Activated CD4-positive, CD25-positive, alpha-beta regulatory T cell treated with anti-CD3 and anti-CD28 coated beads, Interleukin-2, amount 50 U/mL, for 72 hours (primary cell): ENCODE results near the gene DCAF4.

ENCODE experiments used
- DNase-seq: peaks from one replicate; pipeline ENCODE4 v3.0.0; 2021

The DCAF4 gene

GRCh38 chr14:72898448-72898847 lies 27.8 kb upstream of the DCAF4 start:
- DNase-seq: no peak

- DNase-seq: no peak
Observed at GRCh38 chr14:72901361-72901760, 24.9 kb upstream of the DCAF4 start.

GRCh38 chr14:72902801-72903530 lies 23.3 kb upstream of the DCAF4 start:
- no peak for DNase-seq

GRCh38 chr14:72903716-72904115 lies 22.5 kb upstream of the DCAF4 start:
- DNase-seq: no peak

GRCh38 chr14:72904218-72904617 lies 22.0 kb upstream of the DCAF4 start:
- no peak for DNase-seq

- DNase-seq: no peak
Observed at GRCh38 chr14:72904840-72905561, 21.3 kb upstream of the DCAF4 start.

- DNase-seq: no peak
Observed at GRCh38 chr14:72906316-72906715, 19.9 kb upstream of the DCAF4 start.

GRCh38 chr14:72906879-72907278 lies 19.4 kb upstream of the DCAF4 start:
- no peak for DNase-seq

GRCh38 chr14:72907886-72908285 lies 18.4 kb upstream of the DCAF4 start:
- no peak for DNase-seq

- DNase-seq: no peak
Observed at GRCh38 chr14:72909163-72909562, 17.1 kb upstream of the DCAF4 start.

GRCh38 chr14:72913809-72914208 lies 12.5 kb upstream of the DCAF4 start:
- no peak for DNase-seq

- DNase-seq: no peak
Observed at GRCh38 chr14:72916174-72916573, 10.1 kb upstream of the DCAF4 start.

- no peak for DNase-seq
Observed at GRCh38 chr14:72917094-72917802, 9.0 kb upstream of the DCAF4 start.

GRCh38 chr14:72920008-72920407 lies 6.3 kb upstream of the DCAF4 start:
- no peak for DNase-seq

GRCh38 chr14:72921396-72921795 lies 4.9 kb upstream of the DCAF4 start:
- no peak for DNase-seq

GRCh38 chr14:72924337-72924736 lies 1.9 kb upstream of the DCAF4 start:
- no peak for DNase-seq

GRCh38 chr14:72925171-72925759 lies 999 bp upstream of the DCAF4 start:
- DNase-seq: no peak

GRCh38 chr14:72925815-72926291 lies 411 bp upstream of the DCAF4 start:
- DNase-seq: no peak

- no peak for DNase-seq
Observed at GRCh38 chr14:72928872-72929271, 2.6 kb downstream of the DCAF4 start.

- no peak for DNase-seq
Observed at GRCh38 chr14:72929316-72930080, 3.2 kb downstream of the DCAF4 start.

- DNase-seq: no peak
Observed at GRCh38 chr14:72932893-72933292, 6.6 kb downstream of the DCAF4 start.

GRCh38 chr14:72939630-72940029 lies 13.4 kb downstream of the DCAF4 start:
- DNase-seq: no peak
